Measurements from ENCODE around the gene TBL1Y. TPM values are rescaled to one million over a fixed set of nuclear protein-coding genes. Genes with fewer than 3 reads are reported as not detected.

TBL1Y gene
- total and polyA plus RNA-seq, 2 donors (not counting 1 experiment from before 2014, with no cell fraction given) = not detected

DNA sequence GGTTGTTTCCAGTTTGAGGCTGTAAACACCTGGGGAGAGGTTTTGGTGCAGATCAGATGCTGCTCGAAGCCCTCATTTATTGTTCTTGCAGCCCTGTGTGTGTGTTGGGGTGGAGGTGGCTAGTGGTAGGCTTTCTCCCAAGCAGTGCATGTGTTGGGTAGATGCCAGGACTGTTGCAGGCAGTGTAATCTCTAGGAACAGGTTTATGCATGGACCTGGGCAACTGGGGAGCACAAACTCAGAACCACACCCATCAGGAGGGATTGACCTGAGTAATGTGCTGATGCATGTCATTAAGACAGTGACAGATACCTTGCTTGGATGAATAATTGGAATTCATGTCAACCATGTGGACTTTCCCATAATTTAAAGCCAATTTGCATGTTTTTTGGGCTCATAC, 77.3 kb downstream of the TBL1Y start:
- Histone ChIP-seq H3K4me3 (ENCODE audit: control extremely low read depth in 1 of 5, extremely low read depth in 1 of 5, insufficient read depth in 1 of 5, low read depth in 2 of 5, low read length in 4 of 5) (no peak overlapping the region), H3K4me1 (ENCODE audit: control insufficient read depth in 2 of 2, insufficient read depth in 2 of 2, low read length in 2 of 2) (no peaks in the 10 kb centered on the region), H3K27ac (ENCODE audit: low read length in 2 of 2) (no peak overlapping the region), H2AFZ (ENCODE audit: insufficient read depth, low read depth, low read length, poor library complexity, severe bottlenecking) (no peak overlapping the region), H3K27me3 (replicated peaks in 1 of 4; ENCODE audit: control extremely low read depth in 1 of 4, control insufficient read depth in 3 of 4, insufficient read depth in 4 of 4, low read length in 3 of 4) (no peaks in the 10 kb centered on the region), H3K79me2 (ENCODE audit: control insufficient read depth, insufficient read depth, low read length) (no peaks in the 10 kb centered on the region), H4K20me1 (ENCODE audit: control insufficient read depth, insufficient read depth, low read length, poor library complexity, severe bottlenecking) (no peaks in the 10 kb centered on the region), H3K4me2 (replicated peaks; ENCODE audit: low read depth, low read length, poor library complexity, severe bottlenecking) (no peak overlapping the region), H3K36me3 (replicated peaks in 1 of 2; ENCODE audit: control extremely low read depth in 1 of 2, control insufficient read depth in 1 of 2, extremely low read depth in 1 of 2, insufficient read depth in 2 of 2, low read length in 1 of 2) (no peaks in the 10 kb centered on the region), H3K9me3 (ENCODE audit: control extremely low read depth in 1 of 3, control insufficient read depth in 2 of 3, insufficient read depth in 1 of 3, low read length in 2 of 3) (no peaks in the 10 kb centered on the region), H3K9ac (ENCODE audit: low read length) (no peak overlapping the region)
- CTCF ChIA-PET = no interaction called here
- 75% methylated on average over 1 of the region's 1 CpG for WGBS (ENCODE audit: insufficient coverage)
- intact Hi-C loops (cut with micrococcal nuclease) = no loop called here
- TF ChIP-seq, protein P1, sequence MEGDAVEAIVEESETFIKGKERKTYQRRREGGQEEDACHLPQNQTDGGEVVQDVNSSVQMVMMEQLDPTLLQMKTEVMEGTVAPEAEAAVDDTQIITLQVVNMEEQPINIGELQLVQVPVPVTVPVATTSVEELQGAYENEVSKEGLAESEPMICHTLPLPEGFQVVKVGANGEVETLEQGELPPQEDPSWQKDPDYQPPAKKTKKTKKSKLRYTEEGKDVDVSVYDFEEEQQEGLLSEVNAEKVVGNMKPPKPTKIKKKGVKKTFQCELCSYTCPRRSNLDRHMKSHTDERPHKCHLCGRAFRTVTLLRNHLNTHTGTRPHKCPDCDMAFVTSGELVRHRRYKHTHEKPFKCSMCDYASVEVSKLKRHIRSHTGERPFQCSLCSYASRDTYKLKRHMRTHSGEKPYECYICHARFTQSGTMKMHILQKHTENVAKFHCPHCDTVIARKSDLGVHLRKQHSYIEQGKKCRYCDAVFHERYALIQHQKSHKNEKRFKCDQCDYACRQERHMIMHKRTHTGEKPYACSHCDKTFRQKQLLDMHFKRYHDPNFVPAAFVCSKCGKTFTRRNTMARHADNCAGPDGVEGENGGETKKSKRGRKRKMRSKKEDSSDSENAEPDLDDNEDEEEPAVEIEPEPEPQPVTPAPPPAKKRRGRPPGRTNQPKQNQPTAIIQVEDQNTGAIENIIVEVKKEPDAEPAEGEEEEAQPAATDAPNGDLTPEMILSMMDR (IDR thresholded peaks at IDR 0.05) = no peak
- TF ChIP-seq EZH2 (IDR thresholded peaks at IDR 0.05; ENCODE audit: borderline replicate concordance, insufficient read depth, low read depth, low read length, poor library complexity, severe bottlenecking) = no peak
- Mint-ChIP-seq H3K27ac (no peak overlapping the region), H3K4me3 (no peak overlapping the region), H3K4me1 (peaks cover 2% of the 10 kb centered on the region), H3K9me3 (ENCODE audit: insufficient read depth) (no peaks in the 10 kb centered on the region), H3K27me3 (no peaks in the 10 kb centered on the region)
- POLR2A ChIA-PET = no interaction called here
- DNase-seq (no peak), ATAC-seq (ENCODE audit: low read depth) (no peak)

DNA sequence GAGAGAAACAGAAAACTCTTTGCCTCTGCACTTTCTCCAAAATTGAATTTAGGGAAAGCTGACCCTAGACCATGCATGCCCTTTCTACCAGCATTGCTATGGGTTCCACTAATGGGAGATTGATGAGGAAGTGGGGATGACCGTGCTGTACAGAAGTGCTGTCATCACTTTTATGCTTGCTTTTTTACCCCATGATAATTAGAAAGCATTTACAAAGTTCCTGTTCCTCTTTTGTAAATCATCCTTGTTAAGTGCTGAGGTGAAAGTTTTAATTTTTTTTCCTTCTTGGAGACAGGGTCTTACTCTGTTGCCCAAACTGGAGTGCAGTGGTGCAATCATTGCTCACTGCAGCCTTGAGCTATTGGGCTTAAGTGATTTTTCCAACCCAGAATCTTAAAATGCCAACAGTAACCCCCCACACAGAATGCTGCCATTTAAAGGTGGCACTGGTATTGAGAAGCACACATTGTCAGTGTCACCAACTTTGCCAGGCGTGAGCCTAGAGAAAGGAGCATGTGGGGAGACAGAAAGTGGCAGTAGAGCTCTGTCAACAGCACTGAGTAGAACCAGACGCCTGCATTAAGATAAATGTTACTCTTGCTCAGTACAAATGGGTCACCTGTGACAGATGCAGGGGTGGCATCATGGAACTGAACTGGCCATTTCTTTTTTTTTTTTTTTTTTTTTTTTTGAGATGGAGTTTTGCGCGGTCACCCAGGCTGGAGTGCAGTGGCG, 79.6 kb downstream of the TBL1Y start:
- no peak overlapping the region for H3K27ac ChIP-seq (ENCODE audit: low read length in 2 of 2)
- 50% methylated on average over 1 of the region's 6 CpGs for WGBS (ENCODE audit: insufficient coverage)
- peaks cover 2% of the 10 kb centered on the region for H3K4me1 Mint-ChIP-seq
- H3K9me3 Mint-ChIP-seq (ENCODE audit: insufficient read depth) = no peaks in the 10 kb centered on the region
- H3K4me2 ChIP-seq (replicated peaks; ENCODE audit: low read depth, low read length, poor library complexity, severe bottlenecking) = no peak overlapping the region
- ATAC-seq (ENCODE audit: low read depth) = no peak
- H3K27ac Mint-ChIP-seq = no peak overlapping the region
- H3K27me3 Mint-ChIP-seq = no peaks in the 10 kb centered on the region
- H3K9ac ChIP-seq (ENCODE audit: low read length) = no peak overlapping the region
- H3K9me3 ChIP-seq (ENCODE audit: control extremely low read depth in 1 of 3, control insufficient read depth in 2 of 3, insufficient read depth in 1 of 3, low read length in 2 of 3) = no peaks in the 10 kb centered on the region
- CTCF ChIA-PET = no interaction called here
- H4K20me1 ChIP-seq (ENCODE audit: control insufficient read depth, insufficient read depth, low read length, poor library complexity, severe bottlenecking) = no peaks in the 10 kb centered on the region
- intact Hi-C loops (cut with micrococcal nuclease) = no loop called here
- no peak for DNase-seq
- H3K36me3 ChIP-seq (replicated peaks in 1 of 2; ENCODE audit: control extremely low read depth in 1 of 2, control insufficient read depth in 1 of 2, extremely low read depth in 1 of 2, insufficient read depth in 2 of 2, low read length in 1 of 2) = no peaks in the 10 kb centered on the region
- POLR2A ChIA-PET = interaction anchor here (0.7 kb wide), 1 partner anchor 128 kb away, joined by 3 read pairs; no protein-coding TSS in a partner anchor
- no peaks in the 10 kb centered on the region for H3K79me2 ChIP-seq (ENCODE audit: control insufficient read depth, insufficient read depth, low read length)
- H3K27me3 ChIP-seq (replicated peaks in 1 of 4; ENCODE audit: control extremely low read depth in 1 of 4, control insufficient read depth in 3 of 4, insufficient read depth in 4 of 4, low read length in 3 of 4) = no peaks in the 10 kb centered on the region
- no peak overlapping the region for H3K4me3 Mint-ChIP-seq
- H3K4me1 ChIP-seq (ENCODE audit: control insufficient read depth in 2 of 2, insufficient read depth in 2 of 2, low read length in 2 of 2) = no peaks in the 10 kb centered on the region
- no peak overlapping the region for H2AFZ ChIP-seq (ENCODE audit: insufficient read depth, low read depth, low read length, poor library complexity, severe bottlenecking)
- TF ChIP-seq EZH2 (IDR thresholded peaks at IDR 0.05; ENCODE audit: borderline replicate concordance, insufficient read depth, low read depth, low read length, poor library complexity, severe bottlenecking) = no peak
- TF ChIP-seq, protein P1 (IDR thresholded peaks at IDR 0.05) = no peak
- no peak overlapping the region for H3K4me3 ChIP-seq (ENCODE audit: control extremely low read depth in 1 of 5, extremely low read depth in 1 of 5, insufficient read depth in 1 of 5, low read depth in 2 of 5, low read length in 4 of 5)
